ENCODE measurements around the gene RHBDL1.

RHBDL1 gene

GRCh38 chr16:675884-676564 is 553 bp downstream of the RHBDL1 start:
- DNase-seq: no peak

GRCh38 chr16:676565-676902 is 1.1 kb downstream of the RHBDL1 start:
- no peak for DNase-seq

GRCh38 chr16:676913-677312 is 1.4 kb downstream of the RHBDL1 start:
- DNase-seq: no peak

GRCh38 chr16:677316-678190 is 2.1 kb downstream of the RHBDL1 start:
- no peak for DNase-seq

- no peak for DNase-seq
Observed at GRCh38 chr16:678209-678857, 2.9 kb downstream of the RHBDL1 start.

- DNase-seq: peak; percentile 17
Observed at GRCh38 chr16:678858-679813, 3.7 kb downstream of the RHBDL1 start.

GRCh38 chr16:679814-680624 is 4.5 kb downstream of the RHBDL1 start, which contains the start of gene STUB1:
STUB1 (plus strand) TSS chr16:680410; CDS start chr16:680526, 116 bp downstream.
- DNase-seq: peak; percentile 28

- no peak for DNase-seq
Observed at GRCh38 chr16:680625-680945, 5.1 kb downstream of the RHBDL1 start.

- no peak for DNase-seq
Observed at GRCh38 chr16:680967-681745, 5.7 kb downstream of the RHBDL1 start.

- DNase-seq: no peak
Observed at GRCh38 chr16:681746-682427, 6.4 kb downstream of the RHBDL1 start.

GRCh38 chr16:682493-683395 is 7.3 kb downstream of the RHBDL1 start:
- DNase-seq: no peak

GRCh38 chr16:683396-684070 is 8.1 kb downstream of the RHBDL1 start:
- no peak for DNase-seq

GRCh38 chr16:684071-684794 is 8.8 kb downstream of the RHBDL1 start, which contains the start of gene JMJD8:
JMJD8 (minus strand) TSS chr16:684334; CDS start chr16:684319, 15 bp downstream.
- peak; percentile 63 for DNase-seq

- DNase-seq: no peak
Observed at GRCh38 chr16:684961-685696, 9.7 kb downstream of the RHBDL1 start.

GRCh38 chr16:685967-686366 is 10.5 kb downstream of the RHBDL1 start:
- no peak for DNase-seq

GRCh38 chr16:686459-687260 is 11.2 kb downstream of the RHBDL1 start:
- DNase-seq: no peak
